NOMO-1 (cell line): ENCODE data around the gene CD200R1L.
A peak's percentile ranks its signal among the peaks of the same experiment; 100 is the strongest.

Source experiments
- DNase-seq, 2 experiments: peaks; one replicate each; lab custom pipeline; 2025; ENCODE audit not compliant: unreplicated experiment in 2 of 2; lab: John Stamatoyannopoulos, UW

The CD200R1L gene

GRCh38 chr3:112793326-112794081 is 53.2 kb downstream of the CD200R1L start:
- no peak for DNase-seq

DNA sequence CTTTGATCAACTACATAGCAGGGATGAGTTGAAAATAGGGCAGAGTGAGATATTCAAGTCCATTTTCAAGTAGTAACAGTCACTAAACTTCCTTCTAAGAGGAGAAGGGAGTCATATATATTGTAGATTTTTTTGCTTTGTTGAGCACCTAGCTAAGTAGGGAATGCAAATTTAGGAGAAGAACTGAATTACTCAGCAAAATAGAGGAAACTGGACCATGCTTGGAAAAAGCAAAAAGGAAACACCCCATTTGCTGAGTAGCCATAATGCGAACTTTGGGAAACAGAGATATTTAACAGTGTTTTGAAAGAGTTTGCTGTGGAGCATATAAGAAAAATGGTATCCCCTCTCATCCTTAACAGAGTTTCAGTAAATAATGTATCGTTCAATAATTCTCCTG is 54.9 kb downstream of the CD200R1L start:
- no peak for DNase-seq

DNA sequence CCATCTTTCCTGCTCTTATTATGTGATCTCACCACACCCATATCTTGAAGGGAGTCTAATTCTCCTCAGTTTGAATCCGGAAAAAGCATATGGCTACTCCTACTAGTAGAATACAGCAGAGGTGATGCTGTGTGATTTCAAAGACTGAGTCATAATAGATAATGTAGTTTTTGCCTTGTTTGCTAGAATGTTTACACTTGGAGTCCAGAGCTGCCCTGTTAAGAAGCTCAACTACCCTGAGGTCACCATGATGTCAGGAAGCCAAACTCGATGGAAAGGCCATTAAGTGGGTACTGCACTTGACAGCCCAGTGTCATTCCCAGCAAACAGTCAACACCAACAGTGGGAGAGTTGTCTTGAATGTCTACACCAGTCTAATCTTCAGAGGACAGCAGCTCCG is 56.9 kb downstream of the CD200R1L start:
- no peak for DNase-seq

GRCh38 chr3:112786881-112787579 is 59.6 kb downstream of the CD200R1L start:
- no peak for DNase-seq

DNA sequence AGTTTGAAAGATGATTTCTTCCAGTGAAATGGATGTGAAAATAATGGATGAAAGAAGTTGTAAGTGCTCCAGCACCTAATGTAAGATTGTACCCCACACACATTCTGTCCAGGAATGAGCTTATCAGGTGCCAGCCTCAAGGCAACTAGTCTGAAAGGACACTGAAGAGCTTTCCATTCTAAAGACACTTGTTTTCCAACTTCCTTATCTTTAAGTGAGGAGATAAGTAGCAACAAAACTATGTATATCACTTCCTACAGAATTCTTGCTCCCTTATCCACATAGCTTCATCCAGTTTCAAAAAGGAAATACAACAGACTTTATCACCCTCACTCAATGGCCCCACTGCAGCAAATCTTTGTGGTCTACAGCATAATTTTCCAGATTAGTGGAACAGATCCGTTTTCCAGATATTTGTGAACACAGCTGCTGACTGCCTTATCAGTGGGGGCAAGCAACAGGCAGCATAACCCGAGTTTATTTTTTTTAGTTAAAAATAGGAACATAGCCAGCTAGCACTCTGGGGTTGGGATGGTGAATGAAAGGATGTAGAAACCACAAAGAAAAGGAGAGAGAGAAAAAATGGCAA is 60.6 kb downstream of the CD200R1L start:
- no peak for DNase-seq

GRCh38 chr3:112785321-112786001 is 61.2 kb downstream of the CD200R1L start:
- no peak for DNase-seq

GRCh38 chr3:112782491-112782890 is 64.2 kb downstream of the CD200R1L start:
- no peak for DNase-seq

DNA sequence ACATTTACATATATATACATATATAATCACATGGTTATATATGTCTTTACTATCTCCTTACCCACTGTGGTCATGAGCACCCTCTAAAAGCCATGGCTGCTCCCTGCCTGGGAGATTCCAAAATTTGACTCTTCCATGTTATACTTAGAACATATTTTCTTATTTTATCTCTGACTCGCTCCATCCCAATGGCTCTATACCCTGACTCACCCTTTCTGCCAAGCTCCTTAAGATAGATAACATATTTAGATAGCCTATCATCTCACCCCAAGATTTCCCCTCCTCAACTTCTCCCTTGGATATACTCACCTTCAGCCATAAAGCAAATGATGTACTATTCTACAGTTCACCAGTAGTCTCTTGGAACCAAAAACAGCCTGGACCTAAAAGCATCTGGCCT is 65.1 kb downstream of the CD200R1L start:
- DNase-seq = no peak

GRCh38 chr3:112779558-112780480 is 66.8 kb downstream of the CD200R1L start:
- peak in 1 of 2 experiments; percentile 38 for DNase-seq

- DNase-seq = no peak
These were observed 67.7 kb downstream of the CD200R1L start for GRCh38 chr3:112779011-112779410.

DNA sequence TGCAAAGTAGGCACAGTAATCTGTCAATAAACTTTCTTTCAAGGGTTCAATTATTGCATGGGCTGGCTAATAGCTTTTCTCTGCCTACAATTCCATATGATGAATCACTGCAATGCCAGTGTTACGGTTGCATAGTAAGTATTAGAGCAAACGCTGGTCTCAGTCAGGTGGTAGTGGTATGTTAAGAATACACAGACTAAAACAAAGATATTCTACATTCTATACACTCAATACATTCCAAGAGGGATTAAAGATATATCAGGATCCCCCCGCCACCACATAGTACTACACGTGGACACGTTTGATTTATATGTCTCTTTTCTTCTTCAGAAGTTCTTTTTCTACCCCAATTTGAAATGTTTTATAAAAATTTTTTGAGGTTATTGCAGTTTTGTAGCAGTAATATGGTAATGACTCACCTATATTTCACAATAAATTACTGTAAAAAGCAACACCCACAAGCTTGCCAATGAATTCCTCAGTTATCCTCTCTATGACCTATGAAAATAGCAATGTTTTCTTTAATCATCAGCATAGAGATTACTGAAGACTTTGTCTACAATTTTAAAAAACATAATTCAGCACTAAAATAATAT is 68.2 kb downstream of the CD200R1L start:
- peak in 1 of 2 experiments; percentile 27 for DNase-seq

DNA sequence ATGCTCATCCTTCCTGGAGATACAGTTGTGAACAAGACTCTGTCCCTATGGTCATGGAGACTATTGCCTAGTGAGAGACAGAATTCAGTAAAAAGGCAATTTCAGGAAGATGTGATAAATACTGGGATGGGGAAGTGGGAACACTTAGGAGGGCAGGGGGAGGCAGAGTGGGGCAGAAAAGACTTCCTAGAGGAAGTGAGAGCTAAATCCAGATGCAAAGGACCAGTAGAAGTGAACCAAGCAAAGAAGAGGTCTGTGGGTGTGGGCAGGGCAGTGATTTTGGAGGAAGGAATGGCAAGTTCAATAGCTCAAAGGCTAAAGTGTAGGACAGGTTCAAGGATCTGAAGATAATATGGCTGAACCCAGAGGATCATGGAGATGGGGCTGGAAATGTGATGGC is 68.9 kb downstream of the CD200R1L start:
- DNase-seq = no peak

DNA sequence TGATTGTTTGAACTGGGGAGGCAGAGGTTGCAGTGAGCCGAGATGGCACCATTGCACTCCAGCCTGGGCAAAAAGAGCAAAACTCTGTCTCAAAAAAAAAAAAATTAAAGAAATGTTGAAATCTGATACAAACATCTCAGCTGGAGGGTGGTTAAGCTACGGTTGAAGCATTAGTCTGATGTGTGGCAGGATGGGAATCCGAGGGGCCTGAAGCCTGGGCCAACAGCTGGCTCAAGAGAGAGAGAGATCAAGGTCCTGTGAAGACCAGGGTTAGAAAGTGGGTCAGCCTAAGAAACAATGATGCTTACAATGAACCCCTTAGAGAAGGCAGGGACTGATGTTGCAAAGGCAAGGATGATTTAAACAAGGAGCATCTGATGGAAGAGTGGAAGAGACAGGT is 69.8 kb downstream of the CD200R1L start:
- no peak for DNase-seq

DNA sequence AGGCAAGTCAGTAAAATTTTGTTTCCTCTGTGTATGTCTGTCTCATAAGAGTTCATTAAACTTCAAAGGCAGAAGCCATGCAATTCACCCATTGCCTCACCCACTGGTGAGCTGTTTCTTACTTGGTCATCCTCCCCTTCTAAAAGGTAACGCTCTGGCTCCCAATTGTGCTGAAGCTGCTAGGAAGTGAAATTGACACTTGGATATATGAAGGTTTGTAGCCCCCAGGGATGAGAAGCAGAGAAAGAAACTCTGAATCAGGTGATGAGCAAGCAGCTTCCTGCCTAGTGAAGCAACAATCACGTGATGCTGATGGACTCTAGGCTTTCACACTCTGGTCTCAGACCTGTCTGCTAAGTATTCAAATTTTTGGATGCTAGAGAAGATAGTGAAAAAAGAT is 70.7 kb downstream of the CD200R1L start:
- DNase-seq = peak in 1 of 2 experiments; percentile 46

DNA sequence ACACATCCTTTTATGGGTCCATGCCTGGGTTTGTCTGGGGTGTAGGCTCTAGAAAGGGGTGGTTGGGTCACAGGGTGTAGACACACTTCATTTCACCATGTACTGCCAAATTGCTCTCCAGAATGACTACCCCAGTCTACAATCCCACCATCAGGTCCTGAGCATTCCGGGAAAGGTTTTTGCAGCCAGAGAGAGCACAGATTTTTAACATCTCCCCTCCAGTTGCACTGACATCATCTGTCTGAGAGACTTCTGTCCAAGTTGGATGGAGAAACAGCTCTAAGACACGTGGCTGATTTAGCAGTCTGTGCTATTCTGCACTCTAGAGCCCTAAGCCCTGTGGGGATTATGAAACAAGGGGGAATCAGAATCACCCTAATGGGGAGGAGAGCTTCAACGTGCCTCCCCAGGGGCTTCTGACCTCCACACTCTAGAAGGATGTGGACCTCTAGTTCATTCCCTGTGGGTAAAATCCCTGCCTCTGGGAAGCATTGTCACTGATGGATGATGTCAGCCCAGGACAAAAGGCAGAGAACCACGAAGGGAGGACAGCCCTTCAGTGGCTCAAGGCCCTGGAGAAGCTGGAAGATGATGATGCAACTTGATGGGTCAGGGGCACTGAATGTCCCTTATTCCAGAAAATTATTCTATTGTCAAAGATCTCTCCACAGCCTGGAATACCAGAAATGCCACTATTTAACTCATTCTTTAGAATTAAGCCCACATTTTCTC is 71.5 kb downstream of the CD200R1L start:
- DNase-seq = no peak

DNA sequence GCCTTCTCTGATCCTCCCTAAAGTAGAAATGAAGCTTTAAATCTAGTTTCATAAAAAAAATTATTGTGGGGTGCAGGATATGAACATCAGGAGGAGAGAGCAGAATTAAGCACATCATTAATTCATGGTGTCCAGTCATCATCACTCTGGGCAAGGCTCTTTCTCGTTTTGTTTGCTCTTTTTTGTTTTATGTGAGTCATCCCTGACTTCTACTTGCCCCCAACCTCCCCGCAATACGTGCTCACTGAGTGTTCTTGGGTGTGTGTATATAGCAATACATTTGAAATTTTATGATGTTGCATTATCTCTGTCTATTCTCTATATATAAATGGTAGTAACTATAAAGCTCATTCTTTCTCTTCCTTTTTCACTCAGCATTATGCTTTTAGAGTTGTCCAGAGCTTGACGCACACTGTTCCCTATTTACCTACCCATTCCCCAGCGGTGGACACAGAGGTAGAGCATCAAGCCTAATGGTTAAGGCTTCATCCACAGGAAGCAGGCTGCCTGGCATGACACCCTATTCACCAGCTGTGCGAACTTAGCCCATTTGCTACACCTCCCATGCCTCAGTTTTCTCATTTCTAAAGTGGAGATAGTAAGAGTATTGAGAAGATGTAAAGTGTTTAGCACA is 72.3 kb downstream of the CD200R1L start:
- no peak for DNase-seq

- DNase-seq = no peak
These were observed 72.8 kb downstream of the CD200R1L start for GRCh38 chr3:112773864-112774263.

- no peak for DNase-seq
These were observed 75.7 kb downstream of the CD200R1L start for GRCh38 chr3:112770951-112771350.
